Activated CD8-positive, alpha-beta memory T cell treated with anti-CD3 and anti-CD28 coated beads, Interleukin-2, amount 50 U/mL, for 24 hours (primary cell): ENCODE data around the gene DYNC1LI1.
"Not testable (repeated sequence)": the region's sequence is repeated elsewhere in the genome, so short reads cannot be mapped to it uniquely, and the experiment has no call there.

ENCODE experiments used
- DNase-seq: peaks from one replicate; pipeline ENCODE4 v3.0.0-alpha.2; 2020; ENCODE audit errors: extremely low read depth

DYNC1LI1 gene

GRCh38 chr3:32531010-32531647 lies 39.5 kb downstream of the DYNC1LI1 start:
- no peak for DNase-seq

- no peak for DNase-seq
Measured at GRCh38 chr3:32525720-32526119, 44.9 kb downstream of the DYNC1LI1 start.

- DNase-seq: no peak
Measured at GRCh38 chr3:32522682-32523081, 48.0 kb downstream of the DYNC1LI1 start.

- not testable (repeated sequence) for DNase-seq
Measured at GRCh38 chr3:32518921-32519320, 51.7 kb downstream of the DYNC1LI1 start.

GRCh38 chr3:32516751-32517150 lies 53.9 kb downstream of the DYNC1LI1 start:
- not testable (repeated sequence) for DNase-seq

- DNase-seq: no peak
Measured at GRCh38 chr3:32511005-32511404, 59.7 kb downstream of the DYNC1LI1 start.

- no peak for DNase-seq
Measured at GRCh38 chr3:32510075-32510724, 60.5 kb downstream of the DYNC1LI1 start.

- no peak for DNase-seq
Measured at GRCh38 chr3:32508711-32509110, 61.9 kb downstream of the DYNC1LI1 start.

GRCh38 chr3:32506466-32506865 lies 64.2 kb downstream of the DYNC1LI1 start:
- no peak for DNase-seq

GRCh38 chr3:32502946-32503286 lies 67.7 kb downstream of the DYNC1LI1 start:
- no peak for DNase-seq

- DNase-seq: peak; percentile 31
Measured at GRCh38 chr3:32502118-32502945, 68.3 kb downstream of the DYNC1LI1 start, which contains the start of gene CMTM6. Gene CMTM6 (minus strand): TSS chr3:32502852. CDS start chr3:32502745, 107 bp downstream.

GRCh38 chr3:32501783-32502117 lies 68.9 kb downstream of the DYNC1LI1 start:
- no peak for DNase-seq

GRCh38 chr3:32500880-32501782 lies 69.5 kb downstream of the DYNC1LI1 start:
- no peak for DNase-seq

- DNase-seq: no peak
Measured at GRCh38 chr3:32500231-32500630, 70.4 kb downstream of the DYNC1LI1 start.

- DNase-seq: no peak
Measured at GRCh38 chr3:32499585-32499984, 71.1 kb downstream of the DYNC1LI1 start.

- no peak for DNase-seq
Measured at GRCh38 chr3:32498992-32499391, 71.7 kb downstream of the DYNC1LI1 start.

GRCh38 chr3:32498252-32498651 lies 72.4 kb downstream of the DYNC1LI1 start:
- no peak for DNase-seq

GRCh38 chr3:32495609-32496008 lies 75.0 kb downstream of the DYNC1LI1 start:
- no peak for DNase-seq

GRCh38 chr3:32495085-32495484 lies 75.6 kb downstream of the DYNC1LI1 start:
- no peak for DNase-seq

GRCh38 chr3:32493437-32494414 lies 76.9 kb downstream of the DYNC1LI1 start:
- DNase-seq: no peak
